Thyroid gland (tissue), 4 donors: ENCODE measurements around the gene CREB5. TPM values are rescaled to one million over a fixed set of nuclear protein-coding genes. Genes with fewer than 3 reads are reported as not detected.

Experiments used
- DNase-seq, 2 donors: peaks; one replicate each; pipeline ENCODE4 v3.0.0-alpha.2; 2019
- H3K27ac ChIP-seq, 3 donors: fragments of 200-600 bp; sonication (generic); 1 replicate in 2 of 3; 2 replicates in 1 of 3; pipeline ENCODE4 v1.5.1; 2016 to 2019; ENCODE audit warnings: mild to moderate bottlenecking in 1 of 3, moderate library complexity in 1 of 3
- H3K27me3 ChIP-seq: fragments of 200-600 bp; sonication (generic); one replicate; pipeline ENCODE4 v1.5.1; 2019
- H3K36me3 ChIP-seq, 2 donors: fragments of 200-600 bp; sonication (generic); one replicate each; pipeline ENCODE4 v1.5.1; 2016 to 2019
- H3K4me1 ChIP-seq, 2 donors: fragments of 200-600 bp; sonication (generic); one replicate each; pipeline ENCODE4 v1.5.1; 2017 to 2019
- H3K4me3 ChIP-seq, 3 donors: fragments of 200-600 bp; sonication (generic); replicated peaks in 1 of 3; 1 replicate in 2 of 3; 2 replicates in 1 of 3; pipeline ENCODE4 v1.5.1; 2016; ENCODE audit warnings: mild to moderate bottlenecking in 1 of 3
- H3K9me3 ChIP-seq: fragments of 200-600 bp; sonication (generic); one replicate; pipeline ENCODE4 v1.5.1; 2017
- POLR2A ChIP-seq, 2 donors: fragments of 450-650 bp; IDR thresholded peaks; one replicate each; pipeline ENCODE4 v1.6.1; 2017; ENCODE audit warnings: antibody characterized with exemption in 2 of 2, mild to moderate bottlenecking in 2 of 2, moderate library complexity in 1 of 2
- WGBS, 2 donors: methylation state at CpG; one replicate each; pipeline ENCODE4 v1.1.5; 2017; 5-methylcytosine and 5-hydroxymethylcytosine counted together
- intact Hi-C: fragments of 100-400 bp; cut with DNase I; formaldehyde crosslinking; loops from one replicate; pipeline ENCODE4 v1.15.1; 2023
- total RNA-seq, 4 donors: library from RNA; depleted of rRNA; stranded (reverse); fragments of >200 nt; gene quantifications; one replicate each; pipeline ENCODE4 v1.2.3, GENCODE V29; 2016
- TF ChIP-seq, protein P1 (sequence below), 6 experiments: fragments of 200-600 bp in 3 of 6; fragments of 450-650 bp in 3 of 6; sonication (generic) in 3 of 6; IDR thresholded peaks; one replicate each; pipeline ENCODE4 v1.5.1; 2016 to 2019; ENCODE audit warnings: antibody characterized with exemption in 6 of 6, mild to moderate bottlenecking in 2 of 6, inconsistent platforms in 1 of 6, moderate library complexity in 1 of 6

CREB5 gene, protein sequence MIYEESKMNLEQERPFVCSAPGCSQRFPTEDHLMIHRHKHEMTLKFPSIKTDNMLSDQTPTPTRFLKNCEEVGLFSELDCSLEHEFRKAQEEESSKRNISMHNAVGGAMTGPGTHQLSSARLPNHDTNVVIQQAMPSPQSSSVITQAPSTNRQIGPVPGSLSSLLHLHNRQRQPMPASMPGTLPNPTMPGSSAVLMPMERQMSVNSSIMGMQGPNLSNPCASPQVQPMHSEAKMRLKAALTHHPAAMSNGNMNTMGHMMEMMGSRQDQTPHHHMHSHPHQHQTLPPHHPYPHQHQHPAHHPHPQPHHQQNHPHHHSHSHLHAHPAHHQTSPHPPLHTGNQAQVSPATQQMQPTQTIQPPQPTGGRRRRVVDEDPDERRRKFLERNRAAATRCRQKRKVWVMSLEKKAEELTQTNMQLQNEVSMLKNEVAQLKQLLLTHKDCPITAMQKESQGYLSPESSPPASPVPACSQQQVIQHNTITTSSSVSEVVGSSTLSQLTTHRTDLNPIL
- 10 to 100 TPM in 1 of 4 donors, 1 to 10 TPM in 3; 2.5 to 13.6 (median 6.5) TPM for total RNA-seq

GRCh38 chr7:28411876-28412662 lies at the start of gene CREB5:
TSS of gene CREB5 (plus strand) at chr7:28412518. CDS start at chr7:28412915, 397 bp downstream.
- H3K27me3 ChIP-seq = peaks cover 5% of the 10 kb centered on the region
- H3K27ac ChIP-seq = no peak within 1 kb of the TSS
- no peak for TF ChIP-seq POLR2A (IDR thresholded peaks at IDR 0.05)
- TF ChIP-seq, protein P1, sequence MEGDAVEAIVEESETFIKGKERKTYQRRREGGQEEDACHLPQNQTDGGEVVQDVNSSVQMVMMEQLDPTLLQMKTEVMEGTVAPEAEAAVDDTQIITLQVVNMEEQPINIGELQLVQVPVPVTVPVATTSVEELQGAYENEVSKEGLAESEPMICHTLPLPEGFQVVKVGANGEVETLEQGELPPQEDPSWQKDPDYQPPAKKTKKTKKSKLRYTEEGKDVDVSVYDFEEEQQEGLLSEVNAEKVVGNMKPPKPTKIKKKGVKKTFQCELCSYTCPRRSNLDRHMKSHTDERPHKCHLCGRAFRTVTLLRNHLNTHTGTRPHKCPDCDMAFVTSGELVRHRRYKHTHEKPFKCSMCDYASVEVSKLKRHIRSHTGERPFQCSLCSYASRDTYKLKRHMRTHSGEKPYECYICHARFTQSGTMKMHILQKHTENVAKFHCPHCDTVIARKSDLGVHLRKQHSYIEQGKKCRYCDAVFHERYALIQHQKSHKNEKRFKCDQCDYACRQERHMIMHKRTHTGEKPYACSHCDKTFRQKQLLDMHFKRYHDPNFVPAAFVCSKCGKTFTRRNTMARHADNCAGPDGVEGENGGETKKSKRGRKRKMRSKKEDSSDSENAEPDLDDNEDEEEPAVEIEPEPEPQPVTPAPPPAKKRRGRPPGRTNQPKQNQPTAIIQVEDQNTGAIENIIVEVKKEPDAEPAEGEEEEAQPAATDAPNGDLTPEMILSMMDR (IDR thresholded peaks at IDR 0.05) = no peak
- peaks cover 15 to 25% of the 10 kb centered on the region in 2 donors for H3K4me1 ChIP-seq
- no peak for DNase-seq
- no peak within 1 kb of the TSS for H3K4me3 ChIP-seq
- WGBS, 2 donors = 44 to 57% methylated on average over 8 of the region's 8 CpGs
- intact Hi-C loops = no loop called here
- no peaks in the 10 kb centered on the region for H3K9me3 ChIP-seq
- H3K36me3 ChIP-seq = no peaks in the 10 kb centered on the region

GRCh38 chr7:28362812-28363211 lies 49.5 kb upstream of the CREB5 start:
- DNase-seq = no peak
- intact Hi-C loops = no loop called here
- Histone ChIP-seq H3K36me3 (no peaks in the 10 kb centered on the region), H3K9me3 (no peaks in the 10 kb centered on the region), H3K4me1 (no peaks in the 10 kb centered on the region), H3K27ac (no peak overlapping the region), H3K27me3 (no peaks in the 10 kb centered on the region), H3K4me3 (no peak overlapping the region)
- TF ChIP-seq, protein P1 (IDR thresholded peaks at IDR 0.05) = no peak
- TF ChIP-seq POLR2A (IDR thresholded peaks at IDR 0.05) = no peak

GRCh38 chr7:28364082-28364481 lies 48.2 kb upstream of the CREB5 start:
- Histone ChIP-seq H3K36me3 (no peaks in the 10 kb centered on the region), H3K27ac (no peak overlapping the region), H3K4me1 (no peaks in the 10 kb centered on the region), H3K9me3 (no peaks in the 10 kb centered on the region), H3K4me3 (no peak overlapping the region), H3K27me3 (no peaks in the 10 kb centered on the region)
- DNase-seq = no peak
- WGBS, 2 donors = 71 to 81% methylated on average over 3 of the region's 3 CpGs
- TF ChIP-seq, protein P1 (IDR thresholded peaks at IDR 0.05) = no peak
- no peak for TF ChIP-seq POLR2A (IDR thresholded peaks at IDR 0.05)
- intact Hi-C loops = no loop called here

DNA sequence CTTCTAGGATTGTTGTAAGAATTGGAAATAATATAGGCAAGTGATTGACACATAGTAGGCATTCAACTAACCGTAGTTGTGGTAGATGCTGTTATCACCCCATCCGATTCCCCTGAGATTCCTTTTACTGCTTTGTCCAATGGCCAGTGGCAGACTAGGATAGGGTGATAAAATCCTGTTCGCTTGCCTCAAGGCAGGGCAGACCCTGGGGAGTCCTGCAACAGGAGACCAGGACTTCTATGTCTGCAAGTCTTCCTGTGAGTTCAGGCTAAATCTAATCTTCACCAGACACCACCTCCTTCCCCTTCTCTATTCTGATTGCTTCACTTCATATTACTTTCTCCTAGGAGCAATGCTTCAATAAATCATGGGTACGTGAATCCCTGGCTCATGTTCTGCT lies 42.8 kb upstream of the CREB5 start:
- intact Hi-C loops = no loop called here
- 67 to 79% methylated on average over 4 of the region's 4 CpGs for WGBS, 2 donors

More for the DNA sequence above, 42.8 kb upstream of the CREB5 start:
- no peak overlapping the region for H3K27ac ChIP-seq
- no peaks in the 10 kb centered on the region for H3K9me3 ChIP-seq
- no peaks in the 10 kb centered on the region for H3K4me1 ChIP-seq
- no peaks in the 10 kb centered on the region for H3K36me3 ChIP-seq
- TF ChIP-seq, protein P1 (IDR thresholded peaks at IDR 0.05) = no peak
- no peak for TF ChIP-seq POLR2A (IDR thresholded peaks at IDR 0.05)
- DNase-seq = no peak
- H3K27me3 ChIP-seq = no peaks in the 10 kb centered on the region
- H3K4me3 ChIP-seq = no peak overlapping the region
